CD14-positive monocyte (primary cell): ENCODE measurements around the gene WAC. TPM values are rescaled to one million over a fixed set of nuclear protein-coding genes. Genes with fewer than 3 reads are reported as not detected.

ENCODE experiments used
- DNase-seq, 3 donors: peaks; one replicate each; pipeline ENCODE4 v3.0.0-alpha.2; 2011 to 2022
- H2AFZ ChIP-seq: 2 replicates; pipeline ENCODE4 v1.6.0; 2012; ENCODE audit warnings: mild to moderate bottlenecking, low read depth, low read length, inconsistent platforms; ENCODE audit not compliant: insufficient read depth, poor library complexity, severe bottlenecking
- H3K27ac ChIP-seq, 2 donors: 1 replicate in 1 of 2; 2 replicates in 1 of 2; pipeline ENCODE4 v1.5.1; 2012 to 2013; ENCODE audit warnings: low read length in 2 of 2, control low read depth in 1 of 2, inconsistent platforms in 1 of 2, low read depth in 1 of 2, mild to moderate bottlenecking in 1 of 2
- H3K27me3 ChIP-seq, 2 donors: one replicate each; pipeline versions ENCODE4 v1.6.0 to v1.6.1; 2011 to 2013; ENCODE audit warnings: low read length in 2 of 2; ENCODE audit not compliant: control insufficient read depth in 2 of 2, insufficient read depth in 2 of 2
- H3K36me3 ChIP-seq, 2 donors: replicated peaks in 1 of 2; 1 replicate in 1 of 2; 2 replicates in 1 of 2; pipeline versions ENCODE4 v1.5.1 to v1.6.1; 2012 to 2013; ENCODE audit warnings: low read length in 2 of 2, control low read depth in 1 of 2, inconsistent platforms in 1 of 2, mild to moderate bottlenecking in 1 of 2; ENCODE audit not compliant: insufficient read depth in 2 of 2, control insufficient read depth in 1 of 2
- H3K4me1 ChIP-seq, 2 donors: 1 replicate in 1 of 2; 2 replicates in 1 of 2; pipeline versions ENCODE4 v1.5.1 to v1.6.1; 2012 to 2013; ENCODE audit warnings: low read length in 2 of 2, control low read depth in 1 of 2, inconsistent platforms in 1 of 2, mild to moderate bottlenecking in 1 of 2, moderate library complexity in 1 of 2; ENCODE audit not compliant: insufficient read depth in 2 of 2, control insufficient read depth in 1 of 2
- H3K4me2 ChIP-seq: replicated peaks from 2 replicates; pipeline ENCODE3; 2012; ENCODE audit warnings: low read length, moderate library complexity, mild to moderate bottlenecking; ENCODE audit not compliant: poor library complexity, severe bottlenecking; ENCODE audit errors: extremely low read depth
- H3K4me3 ChIP-seq, 3 experiments: fragments of 200-600 bp in 1 of 3; sonication (generic) in 1 of 3; replicated peaks in 1 of 3; 1 replicate in 2 of 3; 2 replicates in 1 of 3; pipeline ENCODE4 v1.5.1; 2011 to 2013; ENCODE audit warnings: low read length in 3 of 3, mild to moderate bottlenecking in 3 of 3, control low read depth in 2 of 3, low read depth in 2 of 3, inconsistent platforms in 1 of 3, moderate library complexity in 1 of 3
- H3K79me2 ChIP-seq: 2 replicates; pipeline ENCODE4 v1.6.0; 2012; ENCODE audit warnings: mild to moderate bottlenecking, control low read depth, inconsistent platforms, low read length, moderate library complexity; ENCODE audit not compliant: insufficient read depth
- H3K9ac ChIP-seq: 2 replicates; pipeline ENCODE4 v1.6.0; 2017; ENCODE audit warnings: low read length, mild to moderate bottlenecking; ENCODE audit not compliant: insufficient read depth, poor library complexity, severe bottlenecking
- H3K9me3 ChIP-seq, 2 donors: replicated peaks in 1 of 2; 1 replicate in 1 of 2; 2 replicates in 1 of 2; pipeline versions ENCODE4 v1.5.1 to v1.6.1; 2012 to 2013; ENCODE audit warnings: low read length in 2 of 2, control low read depth in 1 of 2; ENCODE audit not compliant: control insufficient read depth in 1 of 2, insufficient read depth in 1 of 2
- H4K20me1 ChIP-seq: 2 replicates; pipeline ENCODE4 v1.6.0; 2012; ENCODE audit warnings: mild to moderate bottlenecking, low read length, control low read depth, moderate library complexity; ENCODE audit not compliant: insufficient read depth
- H3K27ac Mint-ChIP-seq, 7 donors: one replicate each; pipeline ENCODE4 v1.8.0; 2020; ENCODE audit warnings: mild to moderate bottlenecking in 7 of 7, mixed read lengths in 7 of 7, moderate library complexity in 6 of 7, inconsistent platforms in 2 of 7
- H3K27me3 Mint-ChIP-seq, 3 donors: one replicate each; pipeline ENCODE4 v1.8.0; 2021 to 2022; ENCODE audit warnings: low read depth in 3 of 3, mild to moderate bottlenecking in 3 of 3, mixed read lengths in 3 of 3, moderate library complexity in 3 of 3, inconsistent platforms in 1 of 3
- H3K36me3 Mint-ChIP-seq, 2 donors: one replicate each; pipeline ENCODE4 v1.8.0; 2020; ENCODE audit warnings: mixed read lengths in 2 of 2, inconsistent platforms in 1 of 2, mild to moderate bottlenecking in 1 of 2
- H3K4me1 Mint-ChIP-seq: one replicate; pipeline ENCODE4 v1.8.0; 2020; ENCODE audit warnings: mild to moderate bottlenecking, mixed read lengths
- H3K4me3 Mint-ChIP-seq, 2 donors: one replicate each; pipeline ENCODE4 v1.8.0; 2020; ENCODE audit warnings: mild to moderate bottlenecking in 2 of 2, mixed read lengths in 2 of 2, moderate library complexity in 1 of 2
- H3K9me3 Mint-ChIP-seq, 7 donors: one replicate each; pipeline ENCODE4 v1.8.0; 2020 to 2022; ENCODE audit warnings: mixed read lengths in 7 of 7, mild to moderate bottlenecking in 6 of 7, moderate library complexity in 6 of 7, inconsistent platforms in 2 of 7
- WGBS: methylation state at CpG from one replicate; pipeline ENCODE4 v1.1.5; 2013; ENCODE audit warnings: missing lambda C conversion rate; ENCODE audit not compliant: insufficient coverage; 5-methylcytosine and 5-hydroxymethylcytosine counted together
- intact Hi-C, 2 donors: fragments of 100-400 bp; cut with micrococcal nuclease; formaldehyde crosslinking; loops; one replicate each; pipeline versions ENCODE4 v1.15.0 to v1.15.1; 2023
- polyA plus RNA-seq, 3 donors: library from polyadenylated mRNA; depleted of rRNA in 1 of 3; unstranded in 2 of 3; stranded (reverse) in 1 of 3; fragments of 300-500 nt in 2 of 3; fragments of >200 nt in 1 of 3; fragmentation: Illumina TruSeq in 2 of 3; gene quantifications; 1 replicate in 2 of 3; 2 replicates in 1 of 3; pipeline ENCODE4 v1.2.3, GENCODE V29; 2012 to 2021
- TF ChIP-seq, protein P1 (sequence below): fragments of 200-600 bp; IDR thresholded peaks from one replicate; pipeline ENCODE4 v1.8.0; 2022; ENCODE audit warnings: antibody characterized with exemption, mild to moderate bottlenecking

The WAC gene
- polyA plus RNA-seq, 3 donors = 46.7 to 80.8 (median 67.9) TPM

- Histone ChIP-seq H3K27ac (peak overlapping the region in 1 of 2 donors; percentile 37), H4K20me1 (peaks cover 100% of the 10 kb centered on the region), H3K27me3 (no peaks in the 10 kb centered on the region), H3K79me2 (peaks cover 100% of the 10 kb centered on the region), H3K9ac (no peak overlapping the region), H3K9me3 (no peaks in the 10 kb centered on the region), H2AFZ (no peak overlapping the region), H3K36me3 (peaks cover 42 to 82% of the 10 kb centered on the region in 2 donors), H3K4me2 (no peak overlapping the region), H3K4me1 (peaks cover 31 to 35% of the 10 kb centered on the region in 2 donors), H3K4me3 (no peak overlapping the region)
- Mint-ChIP-seq H3K36me3 (peaks cover 48 to 71% of the 10 kb centered on the region in 2 donors), H3K27me3 (peaks cover 0 to 2% (median 0%) of the 10 kb centered on the region in 3 donors), H3K4me3 (no peak overlapping the region), H3K4me1 (peaks cover 57% of the 10 kb centered on the region), H3K27ac (peak overlapping the region in 2 of 7 donors; percentile 25 to 53), H3K9me3 (no peaks in the 10 kb centered on the region)
- intact Hi-C loops = no loop called here
- WGBS = 95% methylated on average over 2 of the region's 3 CpGs
- TF ChIP-seq, protein P1, sequence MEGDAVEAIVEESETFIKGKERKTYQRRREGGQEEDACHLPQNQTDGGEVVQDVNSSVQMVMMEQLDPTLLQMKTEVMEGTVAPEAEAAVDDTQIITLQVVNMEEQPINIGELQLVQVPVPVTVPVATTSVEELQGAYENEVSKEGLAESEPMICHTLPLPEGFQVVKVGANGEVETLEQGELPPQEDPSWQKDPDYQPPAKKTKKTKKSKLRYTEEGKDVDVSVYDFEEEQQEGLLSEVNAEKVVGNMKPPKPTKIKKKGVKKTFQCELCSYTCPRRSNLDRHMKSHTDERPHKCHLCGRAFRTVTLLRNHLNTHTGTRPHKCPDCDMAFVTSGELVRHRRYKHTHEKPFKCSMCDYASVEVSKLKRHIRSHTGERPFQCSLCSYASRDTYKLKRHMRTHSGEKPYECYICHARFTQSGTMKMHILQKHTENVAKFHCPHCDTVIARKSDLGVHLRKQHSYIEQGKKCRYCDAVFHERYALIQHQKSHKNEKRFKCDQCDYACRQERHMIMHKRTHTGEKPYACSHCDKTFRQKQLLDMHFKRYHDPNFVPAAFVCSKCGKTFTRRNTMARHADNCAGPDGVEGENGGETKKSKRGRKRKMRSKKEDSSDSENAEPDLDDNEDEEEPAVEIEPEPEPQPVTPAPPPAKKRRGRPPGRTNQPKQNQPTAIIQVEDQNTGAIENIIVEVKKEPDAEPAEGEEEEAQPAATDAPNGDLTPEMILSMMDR = no peak
- DNase-seq = no peak
These were observed 22.0 kb downstream of the WAC start for GRCh38 chr10:28554952-28555351.

GRCh38 chr10:28555358-28555757, 22.4 kb downstream of the WAC start:
- peaks cover 56% of the 10 kb centered on the region for H3K4me1 Mint-ChIP-seq
- no CpG with 5 or more reads among the region's 2 CpGs for WGBS
- H3K4me1 ChIP-seq = peaks cover 33 to 35% of the 10 kb centered on the region in 2 donors
- DNase-seq = no peak
- H4K20me1 ChIP-seq = peaks cover 100% of the 10 kb centered on the region
- H3K36me3 Mint-ChIP-seq = peaks cover 46 to 71% of the 10 kb centered on the region in 2 donors
- peak overlapping the region in 1 of 2 donors; percentile 37 for H3K27ac ChIP-seq
- no peaks in the 10 kb centered on the region for H3K27me3 ChIP-seq
- TF ChIP-seq, protein P1 = no peak
- H3K4me3 ChIP-seq = no peak overlapping the region
- H3K9ac ChIP-seq = no peak overlapping the region
- no peaks in the 10 kb centered on the region for H3K9me3 Mint-ChIP-seq
- H3K4me2 ChIP-seq = no peak overlapping the region
- H3K4me3 Mint-ChIP-seq = no peak overlapping the region
- intact Hi-C loops = no loop called here
- no peak overlapping the region for H2AFZ ChIP-seq
- H3K27me3 Mint-ChIP-seq = peaks cover 0 to 2% (median 0%) of the 10 kb centered on the region in 3 donors
- no peaks in the 10 kb centered on the region for H3K9me3 ChIP-seq
- peaks cover 42 to 82% of the 10 kb centered on the region in 2 donors for H3K36me3 ChIP-seq
- H3K27ac Mint-ChIP-seq = peak overlapping the region in 3 of 7 donors; percentile 16 to 53 (median 21)
- H3K79me2 ChIP-seq = peaks cover 100% of the 10 kb centered on the region
